Measurements from ENCODE around the gene MYF6.

- TF ChIP-seq POLR2AphosphoS5 (IDR thresholded peaks at IDR 0.05) (no peak), POLR2A (IDR thresholded peaks at IDR 0.05) (no peak)
- TF ChIP-seq, protein P1, sequence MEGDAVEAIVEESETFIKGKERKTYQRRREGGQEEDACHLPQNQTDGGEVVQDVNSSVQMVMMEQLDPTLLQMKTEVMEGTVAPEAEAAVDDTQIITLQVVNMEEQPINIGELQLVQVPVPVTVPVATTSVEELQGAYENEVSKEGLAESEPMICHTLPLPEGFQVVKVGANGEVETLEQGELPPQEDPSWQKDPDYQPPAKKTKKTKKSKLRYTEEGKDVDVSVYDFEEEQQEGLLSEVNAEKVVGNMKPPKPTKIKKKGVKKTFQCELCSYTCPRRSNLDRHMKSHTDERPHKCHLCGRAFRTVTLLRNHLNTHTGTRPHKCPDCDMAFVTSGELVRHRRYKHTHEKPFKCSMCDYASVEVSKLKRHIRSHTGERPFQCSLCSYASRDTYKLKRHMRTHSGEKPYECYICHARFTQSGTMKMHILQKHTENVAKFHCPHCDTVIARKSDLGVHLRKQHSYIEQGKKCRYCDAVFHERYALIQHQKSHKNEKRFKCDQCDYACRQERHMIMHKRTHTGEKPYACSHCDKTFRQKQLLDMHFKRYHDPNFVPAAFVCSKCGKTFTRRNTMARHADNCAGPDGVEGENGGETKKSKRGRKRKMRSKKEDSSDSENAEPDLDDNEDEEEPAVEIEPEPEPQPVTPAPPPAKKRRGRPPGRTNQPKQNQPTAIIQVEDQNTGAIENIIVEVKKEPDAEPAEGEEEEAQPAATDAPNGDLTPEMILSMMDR (IDR thresholded peaks at IDR 0.05), result no peak
These were observed at the start of gene MYF6 for GRCh38 chr12:80707126-80707829.

Measured in prostate gland (tissue), 2 donors.